ENCODE data around the gene PAK5.

Gene PAK5

DNA sequence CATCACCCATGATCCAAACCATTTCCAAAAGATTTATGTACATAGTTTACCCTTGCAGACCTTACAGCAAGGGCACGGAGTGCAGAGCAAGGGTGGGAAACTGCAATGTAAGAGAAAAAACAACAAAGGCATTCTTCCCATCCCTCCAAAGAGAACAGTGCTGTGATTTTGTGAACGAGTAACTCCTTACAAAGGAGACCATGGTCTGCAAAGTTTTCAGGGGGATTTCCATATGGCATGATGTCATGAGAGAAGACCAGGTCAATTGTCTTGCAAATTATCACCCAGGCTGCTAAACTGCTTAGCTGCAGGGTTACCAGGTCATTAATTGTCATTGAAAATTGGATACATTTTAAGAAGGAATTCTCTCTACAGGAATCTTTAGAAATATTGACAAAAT, 266.2 kb downstream of the PAK5 start:
- DNase-seq (ENCODE audit: insufficient read length, low spot score) (no peak), FAIRE-seq (no peak)

GRCh38 chr20:9571783-9572182, 267.1 kb downstream of the PAK5 start:
- TF ChIP-seq, protein P1, sequence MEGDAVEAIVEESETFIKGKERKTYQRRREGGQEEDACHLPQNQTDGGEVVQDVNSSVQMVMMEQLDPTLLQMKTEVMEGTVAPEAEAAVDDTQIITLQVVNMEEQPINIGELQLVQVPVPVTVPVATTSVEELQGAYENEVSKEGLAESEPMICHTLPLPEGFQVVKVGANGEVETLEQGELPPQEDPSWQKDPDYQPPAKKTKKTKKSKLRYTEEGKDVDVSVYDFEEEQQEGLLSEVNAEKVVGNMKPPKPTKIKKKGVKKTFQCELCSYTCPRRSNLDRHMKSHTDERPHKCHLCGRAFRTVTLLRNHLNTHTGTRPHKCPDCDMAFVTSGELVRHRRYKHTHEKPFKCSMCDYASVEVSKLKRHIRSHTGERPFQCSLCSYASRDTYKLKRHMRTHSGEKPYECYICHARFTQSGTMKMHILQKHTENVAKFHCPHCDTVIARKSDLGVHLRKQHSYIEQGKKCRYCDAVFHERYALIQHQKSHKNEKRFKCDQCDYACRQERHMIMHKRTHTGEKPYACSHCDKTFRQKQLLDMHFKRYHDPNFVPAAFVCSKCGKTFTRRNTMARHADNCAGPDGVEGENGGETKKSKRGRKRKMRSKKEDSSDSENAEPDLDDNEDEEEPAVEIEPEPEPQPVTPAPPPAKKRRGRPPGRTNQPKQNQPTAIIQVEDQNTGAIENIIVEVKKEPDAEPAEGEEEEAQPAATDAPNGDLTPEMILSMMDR (IDR thresholded peaks at IDR 0.05; ENCODE audit: insufficient read depth, missing control alignments), result no peak
- DNase-seq (ENCODE audit: insufficient read length, low spot score) (no peak), FAIRE-seq (no peak)

More for the DNA sequence above, 266.2 kb downstream of the PAK5 start:
- TF ChIP-seq, protein P1 (IDR thresholded peaks at IDR 0.05; ENCODE audit: insufficient read depth, missing control alignments), result no peak

GRCh38 chr20:9570612-9571011, 268.3 kb downstream of the PAK5 start:
- TF ChIP-seq, protein P1 (IDR thresholded peaks at IDR 0.05; ENCODE audit: insufficient read depth, missing control alignments), result no peak
- DNase-seq (ENCODE audit: insufficient read length, low spot score), result no peak
- FAIRE-seq, result no peak

DNA sequence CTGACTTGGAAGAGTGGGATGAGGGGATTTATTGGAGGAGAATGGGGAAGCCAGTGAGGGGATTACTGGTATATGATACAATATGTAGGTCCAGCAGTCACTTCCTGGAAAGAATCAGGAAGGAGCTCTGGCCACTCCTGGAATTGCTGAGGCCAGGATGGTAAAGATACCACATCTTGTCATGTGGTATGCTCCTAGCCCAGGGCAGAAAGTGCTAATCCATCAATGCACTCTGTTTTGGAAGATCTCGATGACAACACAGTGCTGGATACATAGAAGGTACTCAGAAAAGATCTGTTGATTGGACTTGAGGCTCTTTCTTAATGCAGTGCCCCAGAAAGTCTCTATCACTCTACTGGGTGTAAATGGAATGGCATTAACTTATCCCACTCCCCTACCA, 271.9 kb downstream of the PAK5 start:
- TF ChIP-seq, protein P1 (IDR thresholded peaks at IDR 0.05; ENCODE audit: insufficient read depth, missing control alignments), result no peak
- DNase-seq (ENCODE audit: insufficient read length, low spot score), result no peak
- FAIRE-seq, result no peak

DNA sequence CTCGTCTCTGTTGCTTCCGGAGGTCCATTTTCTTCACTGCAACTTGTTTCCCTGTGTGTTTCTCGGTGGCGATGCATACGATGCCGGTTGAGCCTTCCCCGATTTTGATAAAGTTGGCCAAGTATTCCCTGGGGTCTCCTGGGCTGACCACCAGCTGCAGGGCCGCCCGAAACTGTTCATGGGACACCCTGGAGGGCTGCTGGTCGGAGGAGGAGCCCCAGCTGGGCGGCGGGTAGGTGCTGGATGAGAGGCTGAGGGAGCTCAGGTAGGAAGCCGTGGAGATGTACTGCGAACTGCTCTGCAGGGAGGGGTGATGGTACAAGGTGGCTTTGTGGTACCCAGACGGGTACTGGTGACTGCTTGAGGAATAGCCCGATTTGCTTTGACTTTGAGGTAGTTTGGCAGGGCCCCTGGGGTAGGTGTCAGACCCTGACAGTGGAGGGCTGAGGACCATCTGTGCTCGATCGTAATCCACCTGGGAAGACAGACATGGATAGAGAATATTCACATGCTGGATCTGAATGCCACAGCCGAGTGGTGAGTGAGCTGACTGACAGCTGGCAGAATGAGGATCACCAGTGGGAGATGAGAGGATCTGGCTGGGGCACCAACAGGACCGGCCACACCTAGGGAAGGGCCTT, 272.8 kb downstream of the PAK5 start:
- DNase-seq (ENCODE audit: insufficient read length, low spot score) (no peak), FAIRE-seq (no peak)
- TF ChIP-seq, protein P1 (IDR thresholded peaks at IDR 0.05; ENCODE audit: insufficient read depth, missing control alignments), result no peak

DNA sequence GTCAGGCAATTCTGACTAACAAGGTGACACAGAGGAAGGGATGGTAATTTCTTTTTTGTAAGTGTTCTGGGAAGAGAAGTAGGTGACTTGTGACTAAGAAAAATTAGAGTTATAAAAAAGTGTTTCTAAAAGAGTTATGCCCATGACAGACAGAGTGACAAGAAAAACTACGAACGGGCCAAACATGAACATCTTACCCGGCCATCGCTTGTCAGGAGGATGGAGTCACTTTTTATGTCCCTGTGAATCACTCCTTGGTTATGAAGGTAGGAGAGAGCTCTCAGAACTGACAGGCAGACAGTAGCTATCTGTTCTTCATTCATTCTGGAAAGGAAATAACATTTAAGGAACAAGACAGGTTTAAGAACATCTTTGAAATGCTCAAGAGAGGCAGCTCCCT, 281.5 kb downstream of the PAK5 start:
- FAIRE-seq (no peak), DNase-seq (ENCODE audit: insufficient read length, low spot score) (no peak)
- TF ChIP-seq, protein P1 (IDR thresholded peaks at IDR 0.05; ENCODE audit: insufficient read depth, missing control alignments), result no peak

GRCh38 chr20:9555781-9556180, 283.1 kb downstream of the PAK5 start:
- DNase-seq (ENCODE audit: insufficient read length, low spot score), result no peak
- no peak for FAIRE-seq
- TF ChIP-seq, protein P1 (IDR thresholded peaks at IDR 0.05; ENCODE audit: insufficient read depth, missing control alignments), result no peak
